ENCODE measurements around the gene LPIN3. TPM values are rescaled to one million over a fixed set of nuclear protein-coding genes. Genes with fewer than 3 reads are reported as not detected.

The LPIN3 gene
- total RNA-seq, 1 experiment from 2014 or later: 27.9 TPM

GRCh38 chr20:41336711-41337492 is 3.7 kb upstream of the LPIN3 start:
- Histone ChIP-seq H3K27ac (ENCODE audit: low read length) (no peak overlapping the region), H3K27me3 (ENCODE audit: low read length) (no peaks in the 10 kb centered on the region), H3K9me2 (replicated peaks; ENCODE audit: low read length) (no peaks in the 10 kb centered on the region), H3F3A (ENCODE audit: low read length, unreplicated experiment) (no peaks in the 10 kb centered on the region), H3K9ac (ENCODE audit: low read length) (no peak overlapping the region), H3K79me2 (ENCODE audit: low read length) (peaks cover 10% of the 10 kb centered on the region), H3K4me1 (ENCODE audit: insufficient read depth, low read length) (peaks cover 15% of the 10 kb centered on the region), H2AFZ (ENCODE audit: low read length) (no peak overlapping the region), H3K4me3 (ENCODE audit: low read length) (no peak overlapping the region), H3K9me3 (ENCODE audit: low read length) (no peaks in the 10 kb centered on the region), H3K4me2 (ENCODE audit: low read length) (no peak overlapping the region), H4K20me1 (ENCODE audit: low read length) (no peaks in the 10 kb centered on the region), H3K36me3 (ENCODE audit: low read depth, low read length) (no peaks in the 10 kb centered on the region)
- DNase-seq: no peak
- no TSS peak for BruUV-seq (replicated peaks)
- POLR2A ChIA-PET (ENCODE audit: unreplicated experiment): no interaction called here
- intact Hi-C loops (cut with micrococcal nuclease): no loop called here
- TF ChIP-seq CTCF (conservative IDR thresholded peaks at IDR 0.05; ENCODE audit: low read depth, low read length): no peak
- TF ChIP-seq EZH2phosphoT487 (IDR thresholded peaks at IDR 0.05; ENCODE audit: borderline replicate concordance, low read length): no peak
- no peak for TF ChIP-seq EZH2 (IDR thresholded peaks at IDR 0.05; ENCODE audit: low read length, unreplicated experiment)
- ATAC-seq: no peak
- CTCF ChIA-PET: interaction anchor here (0.7 to 1.3 kb wide), 2 partner anchors 164 to 202 kb away, joined by 3 to 5 read pairs; no protein-coding TSS in a partner anchor

- Histone ChIP-seq H3K27me3 (ENCODE audit: low read length) (no peaks in the 10 kb centered on the region), H3F3A (ENCODE audit: low read length, unreplicated experiment) (no peaks in the 10 kb centered on the region), H3K4me1 (ENCODE audit: insufficient read depth, low read length) (peaks cover 15% of the 10 kb centered on the region), H3K9me2 (replicated peaks; ENCODE audit: low read length) (no peaks in the 10 kb centered on the region), H3K36me3 (ENCODE audit: low read depth, low read length) (no peaks in the 10 kb centered on the region), H3K9me3 (ENCODE audit: low read length) (no peaks in the 10 kb centered on the region), H3K9ac (ENCODE audit: low read length) (peak overlapping the region; percentile 20; the same call in 1 of the 2 replicates), H3K27ac (ENCODE audit: low read length) (no peak overlapping the region), H2AFZ (ENCODE audit: low read length) (peak overlapping the region; percentile 96), H3K79me2 (ENCODE audit: low read length) (peaks cover 33% of the 10 kb centered on the region), H3K4me2 (ENCODE audit: low read length) (peak overlapping the region; percentile 91), H3K4me3 (ENCODE audit: low read length) (peak overlapping the region; percentile 72), H4K20me1 (ENCODE audit: low read length) (no peaks in the 10 kb centered on the region)
- CTCF ChIA-PET: interaction anchor here (0.6 to 2.6 kb wide), 17 partner anchors 10 to 571 kb away, joined by 3 to 61 read pairs (median 5); partner anchors contain the start of gene PLCG1
- TF ChIP-seq CTCF (conservative IDR thresholded peaks at IDR 0.05; ENCODE audit: low read depth, low read length) (peak; percentile 97), EZH2 (IDR thresholded peaks at IDR 0.05; ENCODE audit: low read length, unreplicated experiment) (no peak), EZH2phosphoT487 (IDR thresholded peaks at IDR 0.05; ENCODE audit: borderline replicate concordance, low read length) (no peak)
- BruUV-seq (replicated peaks): no TSS peak
- ATAC-seq: peak; percentile 77
- peak; percentile 94 for DNase-seq
- POLR2A ChIA-PET (ENCODE audit: unreplicated experiment): interaction anchor here (0.6 to 0.7 kb wide), 5 partner anchors 10 to 307 kb away, joined by 3 to 37 read pairs (median 18); no protein-coding TSS in a partner anchor
- intact Hi-C loops (cut with micrococcal nuclease): loop anchor here (1.0 to 5.0 kb wide), 8 partner anchors 24 to 371 kb away; partner anchors contain the start of gene CHD6
Observed at GRCh38 chr20:41339957-41340326, 679 bp upstream of the LPIN3 start.

Data from PC-3 (cell line).